ENCODE measurements around the gene AIFM3. TPM values are rescaled to one million over a fixed set of nuclear protein-coding genes. Genes with fewer than 3 reads are reported as not detected.
"Not testable (repeated sequence)": the region's sequence is repeated elsewhere in the genome, so short reads cannot be mapped to it uniquely, and the experiment has no call there.

The AIFM3 gene
- total RNA-seq, 2 donors from 2014 or later = 0.78 to 3.0 TPM

GRCh38 chr22:20931126-20931654, 35.9 kb upstream of the AIFM3 start:
- DNase-seq = no peak
- Histone ChIP-seq H3K9me3 (no peaks in the 10 kb centered on the region), H3K27ac (no peak overlapping the region), H3K4me1 (peaks cover 26% of the 10 kb centered on the region), H3K27me3 (no peaks in the 10 kb centered on the region), H3K36me3 (replicated peaks in 1 of 2; ENCODE audit: insufficient read depth in 1 of 2, low read depth in 2 of 2) (peaks cover 0 to 1% of the 10 kb centered on the region in 2 donors), H3K4me3 (no peak overlapping the region)
- no peak for ATAC-seq
- WGBS, 2 donors = 89 to 90% methylated on average over 4 of the region's 4 CpGs
- intact Hi-C loops (cut with DNase I) = no loop called here
- no peak for TF ChIP-seq POLR2A (IDR thresholded peaks at IDR 0.05)
- no peak for TF ChIP-seq CTCF (IDR thresholded peaks at IDR 0.05)

GRCh38 chr22:20933910-20934309, 33.1 kb upstream of the AIFM3 start:
- ATAC-seq = no peak

GRCh38 chr22:20935049-20935448, 32.0 kb upstream of the AIFM3 start:
- H3K4me3 ChIP-seq; intact Hi-C loops (cut with DNase I); ATAC-seq; H3K27me3 ChIP-seq; DNase-seq; H3K36me3 ChIP-seq (replicated peaks in 1 of 2; ENCODE audit: insufficient read depth in 1 of 2, low read depth in 2 of 2); H3K9me3 ChIP-seq; H3K27ac ChIP-seq: not testable (repeated sequence)
- 84 to 90% methylated on average over 9 of the region's 9 CpGs for WGBS, 2 donors
- H3K4me1 ChIP-seq = peaks cover 42% of the 10 kb centered on the region

More at GRCh38 chr22:20933910-20934309, 33.1 kb upstream of the AIFM3 start:
- TF ChIP-seq POLR2A (IDR thresholded peaks at IDR 0.05) = no peak
- TF ChIP-seq CTCF (IDR thresholded peaks at IDR 0.05) = no peak
- no peak overlapping the region for H3K4me3 ChIP-seq
- no peak for DNase-seq
- H3K9me3 ChIP-seq = no peaks in the 10 kb centered on the region
- WGBS, 2 donors = 93 to 97% methylated on average over 7 of the region's 7 CpGs
- H3K27me3 ChIP-seq = no peaks in the 10 kb centered on the region
- H3K4me1 ChIP-seq = peaks cover 42% of the 10 kb centered on the region
- peaks cover 0 to 1% of the 10 kb centered on the region in 2 donors for H3K36me3 ChIP-seq (replicated peaks in 1 of 2; ENCODE audit: insufficient read depth in 1 of 2, low read depth in 2 of 2)
- intact Hi-C loops (cut with DNase I) = no loop called here
- no peak overlapping the region for H3K27ac ChIP-seq

GRCh38 chr22:20935780-20936539, 31.1 kb upstream of the AIFM3 start:
- H3K4me1 ChIP-seq = peaks cover 51% of the 10 kb centered on the region
- H3K9me3 ChIP-seq; H3K36me3 ChIP-seq (replicated peaks in 1 of 2; ENCODE audit: insufficient read depth in 1 of 2, low read depth in 2 of 2); H3K4me3 ChIP-seq; ATAC-seq; DNase-seq; intact Hi-C loops (cut with DNase I); H3K27me3 ChIP-seq: not testable (repeated sequence)
- H3K27ac ChIP-seq = peak overlapping the region in 1 of 4 donors; percentile 7
- 78 to 83% methylated on average over 11 of the region's 11 CpGs for WGBS, 2 donors

GRCh38 chr22:20937031-20937793, 29.8 kb upstream of the AIFM3 start:
- peaks cover 0 to 1% of the 10 kb centered on the region in 2 donors for H3K36me3 ChIP-seq (replicated peaks in 1 of 2; ENCODE audit: insufficient read depth in 1 of 2, low read depth in 2 of 2)
- DNase-seq (peak; percentile 27 to 63 (median 52)), ATAC-seq (peak; percentile 60)
- H3K4me3 ChIP-seq = no peak overlapping the region
- peaks cover 53% of the 10 kb centered on the region for H3K4me1 ChIP-seq
- 21 to 31% methylated on average over 7 to 12 of the region's 12 CpGs for WGBS, 2 donors
- TF ChIP-seq CTCF (IDR thresholded peaks at IDR 0.05) (no peak), POLR2A (IDR thresholded peaks at IDR 0.05) (no peak)
- intact Hi-C loops (cut with DNase I) = no loop called here
- peak overlapping the region in 3 of 4 donors; percentile 6 to 39 (median 15) for H3K27ac ChIP-seq
- no peaks in the 10 kb centered on the region for H3K9me3 ChIP-seq
- H3K27me3 ChIP-seq = no peaks in the 10 kb centered on the region
